ENCODE data around the gene ADAM10. TPM values are rescaled to one million over a fixed set of nuclear protein-coding genes. Genes with fewer than 3 reads are reported as not detected.

The ADAM10 gene
- total RNA-seq, 1 donor from 2014 or later = 44.6 TPM

- H3K4me3 ChIP-seq = no peak overlapping the region
- no peaks in the 10 kb centered on the region for H3K9me3 ChIP-seq
- no peaks in the 10 kb centered on the region for H3K4me1 ChIP-seq
- intact Hi-C loops (cut with DNase I) = no loop called here
- H3K27me3 ChIP-seq = no peaks in the 10 kb centered on the region
- H3K36me3 ChIP-seq = no peaks in the 10 kb centered on the region
- no peak for DNase-seq (ENCODE audit: low spot score in 2 of 2)
- TF ChIP-seq, protein P1, sequence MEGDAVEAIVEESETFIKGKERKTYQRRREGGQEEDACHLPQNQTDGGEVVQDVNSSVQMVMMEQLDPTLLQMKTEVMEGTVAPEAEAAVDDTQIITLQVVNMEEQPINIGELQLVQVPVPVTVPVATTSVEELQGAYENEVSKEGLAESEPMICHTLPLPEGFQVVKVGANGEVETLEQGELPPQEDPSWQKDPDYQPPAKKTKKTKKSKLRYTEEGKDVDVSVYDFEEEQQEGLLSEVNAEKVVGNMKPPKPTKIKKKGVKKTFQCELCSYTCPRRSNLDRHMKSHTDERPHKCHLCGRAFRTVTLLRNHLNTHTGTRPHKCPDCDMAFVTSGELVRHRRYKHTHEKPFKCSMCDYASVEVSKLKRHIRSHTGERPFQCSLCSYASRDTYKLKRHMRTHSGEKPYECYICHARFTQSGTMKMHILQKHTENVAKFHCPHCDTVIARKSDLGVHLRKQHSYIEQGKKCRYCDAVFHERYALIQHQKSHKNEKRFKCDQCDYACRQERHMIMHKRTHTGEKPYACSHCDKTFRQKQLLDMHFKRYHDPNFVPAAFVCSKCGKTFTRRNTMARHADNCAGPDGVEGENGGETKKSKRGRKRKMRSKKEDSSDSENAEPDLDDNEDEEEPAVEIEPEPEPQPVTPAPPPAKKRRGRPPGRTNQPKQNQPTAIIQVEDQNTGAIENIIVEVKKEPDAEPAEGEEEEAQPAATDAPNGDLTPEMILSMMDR (IDR thresholded peaks at IDR 0.05) = no peak
- H3K27ac ChIP-seq = no peak overlapping the region
Observed at GRCh38 chr15:58684751-58685150, 64.8 kb downstream of the ADAM10 start.

DNA sequence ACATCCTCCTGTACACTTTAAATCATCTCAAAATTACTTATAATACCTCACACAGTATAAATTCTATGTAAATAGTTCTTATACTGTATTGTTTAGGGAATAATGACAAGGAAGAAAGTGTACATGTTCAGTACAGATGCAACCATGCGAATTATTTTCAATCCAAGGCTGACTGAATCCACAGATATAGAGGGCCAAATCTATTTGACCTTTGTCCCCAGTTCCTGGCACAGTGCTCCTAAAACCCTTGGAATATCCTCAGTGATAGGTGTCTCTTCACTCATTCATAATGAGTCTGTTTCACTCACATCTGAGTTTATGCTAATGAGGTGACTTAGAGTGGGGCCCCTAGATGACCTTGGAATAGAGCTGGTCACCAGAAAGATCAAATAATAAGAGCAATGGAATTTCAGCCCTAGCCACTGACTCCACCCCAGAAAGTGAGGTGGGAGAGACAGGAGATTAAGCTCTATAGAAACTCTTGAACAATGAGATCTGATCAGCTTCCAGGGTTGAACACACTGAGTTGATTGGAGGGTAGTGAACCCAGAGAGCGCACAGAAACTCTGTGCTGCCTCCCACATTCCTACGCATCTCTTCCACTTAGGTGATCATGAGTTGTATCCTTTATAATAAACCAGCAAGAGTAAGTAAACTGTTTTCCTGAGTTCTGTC lies 65.3 kb downstream of the ADAM10 start:
- no peak overlapping the region for H3K4me3 ChIP-seq
- H3K36me3 ChIP-seq = no peaks in the 10 kb centered on the region
- TF ChIP-seq, protein P1 (IDR thresholded peaks at IDR 0.05) = no peak
- H3K27ac ChIP-seq = no peak overlapping the region
- no peak for DNase-seq (ENCODE audit: low spot score in 2 of 2)
- H3K9me3 ChIP-seq = no peaks in the 10 kb centered on the region
- H3K4me1 ChIP-seq = no peaks in the 10 kb centered on the region
- intact Hi-C loops (cut with DNase I) = no loop called here
- no peaks in the 10 kb centered on the region for H3K27me3 ChIP-seq

- Histone ChIP-seq H3K27me3 (no peaks in the 10 kb centered on the region), H3K4me3 (no peak overlapping the region), H3K4me1 (no peaks in the 10 kb centered on the region), H3K27ac (no peak overlapping the region), H3K9me3 (no peaks in the 10 kb centered on the region), H3K36me3 (no peaks in the 10 kb centered on the region)
- no peak for DNase-seq (ENCODE audit: low spot score in 2 of 2)
- intact Hi-C loops (cut with DNase I) = no loop called here
- TF ChIP-seq, protein P1 (IDR thresholded peaks at IDR 0.05) = no peak
Observed at GRCh38 chr15:58682234-58682633, 67.3 kb downstream of the ADAM10 start.

- intact Hi-C loops (cut with DNase I) = no loop called here
- TF ChIP-seq, protein P1 (IDR thresholded peaks at IDR 0.05) = no peak
- no peaks in the 10 kb centered on the region for H3K36me3 ChIP-seq
Observed at GRCh38 chr15:58678683-58679082, 70.8 kb downstream of the ADAM10 start.

GRCh38 chr15:58677426-58677825 lies 72.1 kb downstream of the ADAM10 start:
- DNase-seq (ENCODE audit: low spot score in 2 of 2) = no peak
- H3K9me3 ChIP-seq = no peaks in the 10 kb centered on the region
- H3K36me3 ChIP-seq = no peaks in the 10 kb centered on the region
- H3K27ac ChIP-seq = no peak overlapping the region
- intact Hi-C loops (cut with DNase I) = no loop called here
- TF ChIP-seq, protein P1 (IDR thresholded peaks at IDR 0.05) = peak in 1 of 3 experiments; percentile 26
- no peaks in the 10 kb centered on the region for H3K4me1 ChIP-seq
- no peak overlapping the region for H3K4me3 ChIP-seq
- no peaks in the 10 kb centered on the region for H3K27me3 ChIP-seq

More at GRCh38 chr15:58678683-58679082, 70.8 kb downstream of the ADAM10 start:
- H3K4me3 ChIP-seq = no peak overlapping the region
- no peaks in the 10 kb centered on the region for H3K9me3 ChIP-seq
- H3K27me3 ChIP-seq = no peaks in the 10 kb centered on the region
- DNase-seq (ENCODE audit: low spot score in 2 of 2) = no peak
- H3K4me1 ChIP-seq = no peaks in the 10 kb centered on the region
- H3K27ac ChIP-seq = no peak overlapping the region
